Measurements from ENCODE around the gene PHETA2. TPM values are rescaled to one million over a fixed set of nuclear protein-coding genes. Genes with fewer than 3 reads are reported as not detected.

Gene PHETA2
- total and polyA plus RNA-seq, 3 donors from 2014 or later = 2.8 to 5.5 (median 3.8) TPM

Small RNA genes within 50 kb of the gene (small RNA-seq; reads per million reads assigned to genes)
- 0 to 0.28 reads per million in 2 donors for gene SNORD13P1

Other genes with a start within 250 kb of the PHETA2 start
- 100 to 1,000 TPM in 1 of 2 donors, 10 to 100 TPM in 1; 79.8 to 119 TPM for gene SREBF2, start 241.1 kb upstream of the PHETA2 start, total RNA-seq
- gene SREBF2, start 241.1 kb upstream of the PHETA2 start, polyA plus RNA-seq (ENCODE audit: insufficient read depth, low read depth, low replicate concordance) = 59.7 TPM
- 1 to 10 TPM; 1.3 to 1.4 TPM for gene SHISA8, start 159.2 kb upstream of the PHETA2 start, total RNA-seq
- gene SHISA8, start 159.2 kb upstream of the PHETA2 start, polyA plus RNA-seq (ENCODE audit: insufficient read depth, low read depth, low replicate concordance) = not detected
- gene TNFRSF13C, start 147.4 kb upstream of the PHETA2 start, total RNA-seq = 1 to 10 TPM in 1 of 2 donors, under 1 TPM in 1; 0.56 to 1.9 TPM
- gene TNFRSF13C, start 147.4 kb upstream of the PHETA2 start, polyA plus RNA-seq (ENCODE audit: insufficient read depth, low read depth, low replicate concordance) = 0.69 TPM
- 10 to 100 TPM; 15.5 to 28.2 TPM for gene CENPM, start 127.1 kb upstream of the PHETA2 start, total RNA-seq
- 15.7 TPM for gene CENPM, start 127.1 kb upstream of the PHETA2 start, polyA plus RNA-seq (ENCODE audit: insufficient read depth, low read depth, low replicate concordance)
- gene SEPTIN3, start 104.8 kb upstream of the PHETA2 start, total RNA-seq = 1 to 10 TPM; 1.6 to 2.2 TPM
- gene SEPTIN3, start 104.8 kb upstream of the PHETA2 start, polyA plus RNA-seq (ENCODE audit: insufficient read depth, low read depth, low replicate concordance) = 2.4 TPM
- gene WBP2NL, start 75.5 kb upstream of the PHETA2 start, total RNA-seq = 10 to 100 TPM; 31.8 to 90.8 TPM
- gene WBP2NL, start 75.5 kb upstream of the PHETA2 start, polyA plus RNA-seq (ENCODE audit: insufficient read depth, low read depth, low replicate concordance) = 91.5 TPM
- 10 to 100 TPM; 19.9 to 32.1 TPM for gene NAGA, start 3.4 kb upstream of the PHETA2 start, total RNA-seq
- gene NAGA, start 3.4 kb upstream of the PHETA2 start, polyA plus RNA-seq (ENCODE audit: insufficient read depth, low read depth, low replicate concordance) = 22.9 TPM
- gene SMDT1, start 5.5 kb downstream of the PHETA2 start, total RNA-seq = 10 to 100 TPM; 14.3 to 19.4 TPM
- 130 TPM for gene SMDT1, start 5.5 kb downstream of the PHETA2 start, polyA plus RNA-seq (ENCODE audit: insufficient read depth, low read depth, low replicate concordance)
- gene NDUFA6, start 16.5 kb downstream of the PHETA2 start, total RNA-seq = 10 to 100 TPM; 41.1 to 53.3 TPM
- 81.4 TPM for gene NDUFA6, start 16.5 kb downstream of the PHETA2 start, polyA plus RNA-seq (ENCODE audit: insufficient read depth, low read depth, low replicate concordance)
- 1 to 10 TPM; 1.4 to 2.0 TPM for gene CYP2D6, start 56.6 kb downstream of the PHETA2 start, total RNA-seq
- 0.54 TPM for gene CYP2D6, start 56.6 kb downstream of the PHETA2 start, polyA plus RNA-seq (ENCODE audit: insufficient read depth, low read depth, low replicate concordance)
- gene TCF20, start 196.4 kb downstream of the PHETA2 start, total RNA-seq = 10 to 100 TPM; 40.5 to 44.8 TPM
- 41.6 TPM for gene TCF20, start 196.4 kb downstream of the PHETA2 start, polyA plus RNA-seq (ENCODE audit: insufficient read depth, low read depth, low replicate concordance)

All from testis (tissue), 3 donors.